HFFc6 (cell line): ENCODE measurements around the gene CARD14. TPM values are rescaled to one million over a fixed set of nuclear protein-coding genes. Genes with fewer than 3 reads are reported as not detected.

ENCODE experiments used
- DNase-seq: peaks from one replicate; pipeline ENCODE4 v3.0.0-alpha.2; 2018
- H3K27ac Mint-ChIP-seq: 2 replicates; pipeline ENCODE4 v1.8.0; 2020; ENCODE audit warnings: mild to moderate bottlenecking, mixed read lengths
- H3K27me3 Mint-ChIP-seq: 2 replicates; pipeline ENCODE4 v1.8.0; 2021; ENCODE audit warnings: mild to moderate bottlenecking, moderate library complexity, mixed read lengths; ENCODE audit not compliant: insufficient read depth
- H3K36me3 Mint-ChIP-seq: 2 replicates; pipeline ENCODE4 v1.8.0; 2021; ENCODE audit warnings: low read depth, mixed read lengths
- H3K4me1 Mint-ChIP-seq: 2 replicates; pipeline ENCODE4 v1.8.0; 2020; ENCODE audit warnings: low read depth, mixed read lengths
- H3K4me3 Mint-ChIP-seq: 2 replicates; pipeline ENCODE4 v1.8.0; 2020; ENCODE audit warnings: mild to moderate bottlenecking, moderate library complexity, mixed read lengths
- H3K9me3 Mint-ChIP-seq: 2 replicates; pipeline ENCODE4 v1.8.0; 2020; ENCODE audit warnings: mild to moderate bottlenecking, mixed read lengths
- total RNA-seq, 6 experiments: library from RNA; stranded (reverse); fragmentation: NEBNext Ultra II Directional; extraction: Animal tissue kit (Norgen Biotek cat#: 25700); gene quantifications; 2 replicates in 1 of 6; 3 replicates in 5 of 6; pipeline ENCODE4 v1.2.3, GENCODE V29; 2021
- TF ChIP-seq, protein P1 (sequence below): fragments of 200-600 bp; sonication (generic); IDR thresholded peaks from 2 replicates; pipeline ENCODE4 v1.5.0; 2021; ENCODE audit warnings: antibody characterized with exemption, mild to moderate bottlenecking

CARD14 gene
- total RNA-seq, 6 experiments from 2014 or later: not detected

GRCh38 chr17:80173126-80173525 is 3.3 kb downstream of the CARD14 start:
- TF ChIP-seq, protein P1, sequence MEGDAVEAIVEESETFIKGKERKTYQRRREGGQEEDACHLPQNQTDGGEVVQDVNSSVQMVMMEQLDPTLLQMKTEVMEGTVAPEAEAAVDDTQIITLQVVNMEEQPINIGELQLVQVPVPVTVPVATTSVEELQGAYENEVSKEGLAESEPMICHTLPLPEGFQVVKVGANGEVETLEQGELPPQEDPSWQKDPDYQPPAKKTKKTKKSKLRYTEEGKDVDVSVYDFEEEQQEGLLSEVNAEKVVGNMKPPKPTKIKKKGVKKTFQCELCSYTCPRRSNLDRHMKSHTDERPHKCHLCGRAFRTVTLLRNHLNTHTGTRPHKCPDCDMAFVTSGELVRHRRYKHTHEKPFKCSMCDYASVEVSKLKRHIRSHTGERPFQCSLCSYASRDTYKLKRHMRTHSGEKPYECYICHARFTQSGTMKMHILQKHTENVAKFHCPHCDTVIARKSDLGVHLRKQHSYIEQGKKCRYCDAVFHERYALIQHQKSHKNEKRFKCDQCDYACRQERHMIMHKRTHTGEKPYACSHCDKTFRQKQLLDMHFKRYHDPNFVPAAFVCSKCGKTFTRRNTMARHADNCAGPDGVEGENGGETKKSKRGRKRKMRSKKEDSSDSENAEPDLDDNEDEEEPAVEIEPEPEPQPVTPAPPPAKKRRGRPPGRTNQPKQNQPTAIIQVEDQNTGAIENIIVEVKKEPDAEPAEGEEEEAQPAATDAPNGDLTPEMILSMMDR: no peak
- H3K27me3 Mint-ChIP-seq: peaks cover 19% of the 10 kb centered on the region
- no peak overlapping the region for H3K4me3 Mint-ChIP-seq
- no peak overlapping the region for H3K27ac Mint-ChIP-seq
- peaks cover 6% of the 10 kb centered on the region for H3K4me1 Mint-ChIP-seq
- H3K36me3 Mint-ChIP-seq: no peaks in the 10 kb centered on the region
- no peaks in the 10 kb centered on the region for H3K9me3 Mint-ChIP-seq
- no peak for DNase-seq

DNA sequence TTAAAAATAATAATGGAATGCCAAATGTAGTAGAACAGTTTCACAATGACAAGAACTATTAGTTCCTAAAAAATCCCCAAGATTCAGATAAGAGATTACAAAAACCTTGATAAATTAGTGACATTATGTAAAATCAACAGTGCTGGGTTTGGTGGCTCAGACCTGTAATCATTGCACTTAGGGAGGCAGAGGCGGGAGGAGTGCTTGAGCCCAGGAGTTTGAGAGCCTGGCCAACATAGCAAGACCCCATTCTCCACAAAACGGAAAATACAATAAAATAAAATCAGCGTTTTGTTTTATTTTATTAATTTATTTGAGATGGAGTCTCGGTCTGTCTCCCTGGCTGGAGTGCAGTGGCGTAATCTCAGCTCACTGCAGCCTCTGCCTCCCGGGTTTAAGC is 4.1 kb downstream of the CARD14 start:
- no peak for DNase-seq
- Mint-ChIP-seq H3K4me1 (peaks cover 6% of the 10 kb centered on the region), H3K27ac (no peak overlapping the region), H3K9me3 (no peaks in the 10 kb centered on the region), H3K36me3 (no peaks in the 10 kb centered on the region), H3K27me3 (peaks cover 22% of the 10 kb centered on the region), H3K4me3 (no peak overlapping the region)
- TF ChIP-seq, protein P1: no peak

- H3K36me3 Mint-ChIP-seq: no peaks in the 10 kb centered on the region
- H3K4me3 Mint-ChIP-seq: no peak overlapping the region
- TF ChIP-seq, protein P1: no peak
- peaks cover 23% of the 10 kb centered on the region for H3K27me3 Mint-ChIP-seq
- no peaks in the 10 kb centered on the region for H3K9me3 Mint-ChIP-seq
- DNase-seq: no peak
- H3K27ac Mint-ChIP-seq: no peak overlapping the region
- peaks cover 6% of the 10 kb centered on the region for H3K4me1 Mint-ChIP-seq
These were observed 6.9 kb downstream of the CARD14 start for GRCh38 chr17:80176757-80177156.

DNA sequence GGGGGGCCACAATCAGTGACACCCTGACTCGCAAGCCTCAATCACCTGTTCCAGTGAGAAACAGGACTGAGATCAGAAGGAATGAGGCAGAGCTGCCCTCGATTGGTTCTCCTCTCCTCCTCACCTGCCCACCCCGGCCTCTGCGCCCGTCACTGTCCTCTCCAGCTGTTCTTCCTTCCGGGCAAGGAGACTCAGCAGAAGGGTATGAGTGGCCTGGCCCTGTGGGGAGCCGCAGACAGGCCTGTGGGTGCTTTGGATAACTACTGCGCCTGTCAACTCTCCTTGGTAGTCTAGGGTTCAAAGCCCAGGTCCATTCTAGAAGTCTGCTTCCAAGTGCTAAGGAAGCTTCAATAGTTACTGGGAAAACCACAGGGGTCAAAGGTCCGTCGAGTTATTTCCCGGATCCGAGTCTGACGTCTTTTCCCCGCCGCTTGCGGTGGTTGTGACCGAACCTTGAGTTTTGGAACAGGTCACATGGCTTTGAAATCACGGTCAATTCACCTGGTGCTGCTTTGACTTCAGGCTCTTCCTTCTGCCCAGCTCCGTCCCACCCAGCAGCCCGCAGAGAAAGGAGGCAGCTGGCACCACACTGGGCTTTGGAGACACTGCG is 8.3 kb downstream of the CARD14 start:
- no peak overlapping the region for H3K27ac Mint-ChIP-seq
- no peaks in the 10 kb centered on the region for H3K36me3 Mint-ChIP-seq
- no peaks in the 10 kb centered on the region for H3K9me3 Mint-ChIP-seq
- peaks cover 23% of the 10 kb centered on the region for H3K27me3 Mint-ChIP-seq
- DNase-seq: no peak
- peaks cover 6% of the 10 kb centered on the region for H3K4me1 Mint-ChIP-seq
- no peak overlapping the region for H3K4me3 Mint-ChIP-seq
- TF ChIP-seq, protein P1: no peak

DNA sequence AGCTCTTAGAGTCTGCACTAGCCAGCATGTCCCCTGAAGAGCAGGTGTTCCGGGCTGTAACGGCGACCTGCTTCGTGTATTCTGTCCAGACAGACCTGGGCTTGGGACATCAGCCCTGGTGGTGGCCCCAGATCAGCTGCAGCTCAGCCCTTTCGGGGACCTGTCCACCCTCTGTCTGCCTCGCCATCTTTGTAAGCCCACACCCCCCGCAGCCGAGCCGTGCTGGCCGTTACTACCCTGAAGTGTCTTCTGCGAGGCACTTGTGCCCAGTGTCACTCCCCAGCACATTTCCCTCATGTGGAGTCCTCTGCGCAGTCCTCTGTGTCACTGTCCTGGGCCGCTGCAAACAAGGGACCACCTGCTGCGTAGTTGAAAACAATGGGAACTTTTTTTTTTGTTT is 10.4 kb downstream of the CARD14 start:
- no peak overlapping the region for H3K27ac Mint-ChIP-seq
- DNase-seq: no peak
- no peak overlapping the region for H3K4me3 Mint-ChIP-seq
- H3K27me3 Mint-ChIP-seq: peaks cover 19% of the 10 kb centered on the region
- H3K4me1 Mint-ChIP-seq: peaks cover 4% of the 10 kb centered on the region
- TF ChIP-seq, protein P1: no peak
- no peaks in the 10 kb centered on the region for H3K9me3 Mint-ChIP-seq
- H3K36me3 Mint-ChIP-seq: no peaks in the 10 kb centered on the region
